Suprapubic skin (tissue), 4 donors: ENCODE data around the gene PPM1F.

Experiments
- EP300 ChIP-seq: sonication (generic); formaldehyde crosslinking; IDR thresholded peaks from one replicate; pipeline ENCODE4 v1.6.1; 2017; ENCODE audit warnings: antibody characterized with exemption
- POLR2AphosphoS5 ChIP-seq, 3 donors: sonication (generic); formaldehyde crosslinking; IDR thresholded peaks; one replicate each; pipeline ENCODE4 v1.6.1; 2017; ENCODE audit warnings: antibody characterized with exemption in 3 of 3

DNA sequence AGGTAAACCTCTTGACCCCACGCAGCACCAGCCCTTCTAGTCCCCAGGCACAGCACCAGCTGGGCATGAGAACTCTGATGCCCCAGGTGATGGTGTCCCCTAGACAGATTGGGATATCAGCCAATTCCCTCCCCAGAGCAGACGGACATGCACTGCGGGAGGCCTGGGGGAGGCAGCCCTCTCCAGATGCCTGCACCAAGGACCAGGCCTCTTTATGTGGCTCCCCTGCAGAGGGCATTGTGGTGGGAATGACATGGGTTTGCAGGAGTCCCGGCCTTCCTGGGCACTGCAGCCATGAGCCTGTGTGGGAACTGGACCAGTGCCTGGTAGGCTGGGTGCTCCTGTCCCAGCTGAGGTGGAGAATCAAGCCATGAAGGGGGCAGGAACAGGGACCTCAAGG, 25.9 kb downstream of the PPM1F start:
- TF ChIP-seq EP300 (no peak), POLR2AphosphoS5 (IDR thresholded peaks at IDR 0.05) (no peak)
